ENCODE results near the gene GAB2.

DNA sequence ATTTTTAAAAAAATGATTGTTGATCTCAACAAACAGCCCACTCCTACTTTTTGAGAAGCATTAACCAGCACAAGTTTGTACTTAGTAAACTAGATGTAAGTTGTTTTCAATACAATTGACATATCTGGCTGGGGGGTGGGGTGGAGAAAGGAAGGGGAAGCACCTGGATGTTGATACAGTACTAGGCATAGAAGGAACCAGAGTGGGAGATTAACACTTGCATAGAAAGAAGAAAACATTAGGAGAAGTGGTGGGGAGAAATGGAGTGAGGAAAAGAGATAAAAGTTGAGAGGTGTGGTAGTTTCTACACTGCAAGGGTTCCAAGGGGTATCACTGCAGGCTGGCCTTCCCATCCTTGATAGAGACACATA, 10.6 kb upstream of the GAB2 start:
- TF ChIP-seq POLR2A (IDR thresholded peaks at IDR 0.05) (no peak), EP300 (IDR thresholded peaks at IDR 0.05) (no peak)
- TF ChIP-seq, protein P1, sequence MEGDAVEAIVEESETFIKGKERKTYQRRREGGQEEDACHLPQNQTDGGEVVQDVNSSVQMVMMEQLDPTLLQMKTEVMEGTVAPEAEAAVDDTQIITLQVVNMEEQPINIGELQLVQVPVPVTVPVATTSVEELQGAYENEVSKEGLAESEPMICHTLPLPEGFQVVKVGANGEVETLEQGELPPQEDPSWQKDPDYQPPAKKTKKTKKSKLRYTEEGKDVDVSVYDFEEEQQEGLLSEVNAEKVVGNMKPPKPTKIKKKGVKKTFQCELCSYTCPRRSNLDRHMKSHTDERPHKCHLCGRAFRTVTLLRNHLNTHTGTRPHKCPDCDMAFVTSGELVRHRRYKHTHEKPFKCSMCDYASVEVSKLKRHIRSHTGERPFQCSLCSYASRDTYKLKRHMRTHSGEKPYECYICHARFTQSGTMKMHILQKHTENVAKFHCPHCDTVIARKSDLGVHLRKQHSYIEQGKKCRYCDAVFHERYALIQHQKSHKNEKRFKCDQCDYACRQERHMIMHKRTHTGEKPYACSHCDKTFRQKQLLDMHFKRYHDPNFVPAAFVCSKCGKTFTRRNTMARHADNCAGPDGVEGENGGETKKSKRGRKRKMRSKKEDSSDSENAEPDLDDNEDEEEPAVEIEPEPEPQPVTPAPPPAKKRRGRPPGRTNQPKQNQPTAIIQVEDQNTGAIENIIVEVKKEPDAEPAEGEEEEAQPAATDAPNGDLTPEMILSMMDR (IDR thresholded peaks at IDR 0.05), result no peak
